Metanephros (tissue), 2 donors: ENCODE results near the gene ACSM6. TPM values are rescaled to one million over a fixed set of nuclear protein-coding genes. Genes with fewer than 3 reads are reported as not detected.

Experiments used
- small RNA-seq: library from RNA; depleted of rRNA; stranded (forward); fragments of <200 nt; gene quantifications from one replicate; pipeline ENCODE3, GENCODE V24; 2014; ENCODE audit warnings: low replicate concordance
- total RNA-seq: library from RNA; depleted of rRNA; stranded (reverse); fragments of >200 nt; gene quantifications from one replicate; pipeline ENCODE4 v1.2.3, GENCODE V29; 2014

ACSM6 gene
- total RNA-seq: 0.12 TPM

GRCh38 chr10:95193944-95194343 lies at the start of gene ACSM6:
Gene ACSM6, plus strand, starts transcription at chr10:95194238. Its CDS starts 248 bp downstream, at chr10:95194486.

Small RNAs within 50 kb of the gene (small RNA-seq; reads per million reads assigned to genes)
- not detected for gene AL157834.3

Other genes with a start within 250 kb of the ACSM6 start
- gene CYP2C8, start 124.7 kb upstream of the ACSM6 start, total RNA-seq: 1.1 TPM
- gene PDLIM1, start 96.8 kb downstream of the ACSM6 start, total RNA-seq: 27.2 TPM